SKM-1 treated with dmso at 0.1 percent for 144 hours (cell line): Measurements from ENCODE around the gene WBP4.
"Not testable (repeated sequence)": the region's sequence is repeated elsewhere in the genome, so short reads cannot be mapped to it uniquely, and the experiment has no call there.

ENCODE experiments used
- DNase-seq: peaks from one replicate; lab custom pipeline; 2025; ENCODE audit not compliant: unreplicated experiment; lab: John Stamatoyannopoulos, UW

Gene WBP4

GRCh38 chr13:41075485-41075884 is 14.2 kb downstream of the WBP4 start:
- DNase-seq: no peak

- no peak for DNase-seq
These were observed 16.2 kb downstream of the WBP4 start for GRCh38 chr13:41077475-41077874.

GRCh38 chr13:41079725-41080124 is 18.4 kb downstream of the WBP4 start:
- DNase-seq: no peak

- DNase-seq: peak; percentile 14
These were observed 24.8 kb downstream of the WBP4 start for GRCh38 chr13:41085961-41086585.

- not testable (repeated sequence) for DNase-seq
These were observed 34.4 kb downstream of the WBP4 start for GRCh38 chr13:41095681-41096080.

- DNase-seq: no peak
These were observed 37.5 kb downstream of the WBP4 start for GRCh38 chr13:41098761-41099160.

- no peak for DNase-seq
These were observed 38.7 kb downstream of the WBP4 start for GRCh38 chr13:41099986-41100385.

- no peak for DNase-seq
These were observed 45.8 kb downstream of the WBP4 start for GRCh38 chr13:41107104-41107571.

GRCh38 chr13:41107584-41108014 is 46.3 kb downstream of the WBP4 start:
- no peak for DNase-seq

GRCh38 chr13:41111454-41111853 is 50.1 kb downstream of the WBP4 start:
- no peak for DNase-seq

GRCh38 chr13:41117869-41118268 is 56.6 kb downstream of the WBP4 start:
- DNase-seq: no peak

GRCh38 chr13:41122838-41123237 is 61.5 kb downstream of the WBP4 start:
- DNase-seq: no peak

- no peak for DNase-seq
These were observed 66.4 kb downstream of the WBP4 start for GRCh38 chr13:41127701-41128100.

GRCh38 chr13:41130356-41130755 is 69.0 kb downstream of the WBP4 start:
- DNase-seq: no peak

- not testable (repeated sequence) for DNase-seq
These were observed 69.9 kb downstream of the WBP4 start for GRCh38 chr13:41131189-41131588.

GRCh38 chr13:41131660-41132511 is 70.6 kb downstream of the WBP4 start:
- DNase-seq: not testable (repeated sequence)

GRCh38 chr13:41132512-41133152 is 71.3 kb downstream of the WBP4 start, which contains the start of gene KBTBD6:
Gene KBTBD6 (minus strand): TSS chr13:41132802. CDS start chr13:41132511, 291 bp downstream.
- peak; percentile 97 for DNase-seq
